GM12864 (cell line): ENCODE measurements around the gene HTRA1.

ENCODE experiments used
- DNase-seq: peaks from one replicate; pipeline ENCODE4 v3.0.0-alpha.2; 2011; ENCODE audit warnings: low read depth
- H3K4me3 ChIP-seq: 2 replicates; pipeline ENCODE4 v1.5.1; 2011; ENCODE audit warnings: mild to moderate bottlenecking, low read depth, low read length, control low read depth
- CTCF ChIP-seq: IDR thresholded peaks from 2 replicates; pipeline ENCODE4 v1.5.1; 2011; ENCODE audit warnings: low read depth, mild to moderate bottlenecking, moderate library complexity, low read length, control low read depth, inconsistent platforms; ENCODE audit errors: missing control alignments

The HTRA1 gene

DNA sequence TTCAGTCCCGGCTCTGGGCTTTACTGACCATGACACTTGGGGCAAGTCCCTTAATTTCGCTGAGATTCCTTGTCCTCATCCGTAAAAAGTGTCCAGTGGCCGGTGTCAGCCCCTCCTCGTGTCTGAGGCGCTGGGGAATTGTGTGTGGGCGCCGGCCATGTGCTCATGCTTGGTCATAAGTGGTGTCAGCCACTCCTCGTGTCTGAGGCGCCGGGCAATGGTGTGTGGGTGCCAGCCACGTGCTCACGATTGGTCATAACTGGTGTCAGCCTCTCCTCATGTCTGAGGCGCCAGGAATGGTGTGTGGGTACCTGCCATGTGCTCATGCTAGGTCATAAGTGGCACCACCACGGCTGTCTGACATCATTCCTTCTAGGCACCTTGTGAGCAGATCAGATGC, 58.5 kb downstream of the HTRA1 start:
- H3K4me3 ChIP-seq = no peak overlapping the region
- no peak for DNase-seq
- no peak for TF ChIP-seq CTCF

- H3K4me3 ChIP-seq = no peak overlapping the region
- no peak for DNase-seq
- no peak for TF ChIP-seq CTCF
Observed at GRCh38 chr10:122521011-122521410, 59.7 kb downstream of the HTRA1 start.

DNA sequence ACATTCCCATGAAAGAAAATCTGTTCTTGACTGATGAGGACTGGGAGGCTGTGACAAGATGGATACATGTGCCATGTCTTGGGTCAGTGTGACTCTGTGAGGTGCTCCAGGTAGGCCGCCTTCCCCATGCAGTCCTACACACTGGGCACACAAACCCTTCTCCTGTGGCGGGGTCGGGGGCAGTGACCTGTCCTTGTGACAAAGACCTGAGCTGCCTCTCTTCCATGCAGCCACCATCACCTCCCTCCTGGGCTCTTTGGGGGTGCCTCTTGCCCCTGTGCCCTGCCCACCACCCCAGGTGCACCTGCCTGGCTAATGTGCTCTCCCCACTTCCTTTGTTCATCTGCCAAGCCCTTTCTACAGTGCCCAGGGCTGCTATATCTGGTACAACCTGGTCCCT, 63.5 kb downstream of the HTRA1 start:
- no peak overlapping the region for H3K4me3 ChIP-seq
- no peak for DNase-seq
- TF ChIP-seq CTCF = no peak

- TF ChIP-seq CTCF = no peak
- DNase-seq = no peak
- H3K4me3 ChIP-seq = no peak overlapping the region
Observed at GRCh38 chr10:122525788-122526187, 64.4 kb downstream of the HTRA1 start.

- no peak for DNase-seq
- H3K4me3 ChIP-seq = no peak overlapping the region
- no peak for TF ChIP-seq CTCF
Observed at GRCh38 chr10:122526892-122527291, 65.5 kb downstream of the HTRA1 start.

GRCh38 chr10:122530177-122530576, 68.8 kb downstream of the HTRA1 start:
- no peak overlapping the region for H3K4me3 ChIP-seq
- TF ChIP-seq CTCF = no peak
- no peak for DNase-seq

- H3K4me3 ChIP-seq = no peak overlapping the region
- no peak for TF ChIP-seq CTCF
- no peak for DNase-seq
Observed at GRCh38 chr10:122531261-122531660, 69.9 kb downstream of the HTRA1 start.
